Effector memory CD4-positive, alpha-beta T cell (primary cell): ENCODE data around the gene DUSP16.

ENCODE experiments used
- DNase-seq, 3 donors: peaks; one replicate each; pipeline ENCODE4 v3.0.0-alpha.2; 2020
- H3K27ac ChIP-seq: 2 replicates; pipeline ENCODE4 v1.7.0; 2013; ENCODE audit warnings: mild to moderate bottlenecking, low read length, moderate library complexity; ENCODE audit not compliant: insufficient read depth, poor library complexity, severe bottlenecking
- H3K27me3 ChIP-seq: replicated peaks from 2 replicates; pipeline ENCODE4 v1.7.0; 2013; ENCODE audit warnings: mild to moderate bottlenecking, low read length; ENCODE audit not compliant: insufficient read depth, control insufficient read depth, poor library complexity, severe bottlenecking
- H3K36me3 ChIP-seq: 2 replicates; pipeline ENCODE4 v1.7.0; 2013; ENCODE audit warnings: mild to moderate bottlenecking, low read length, moderate library complexity; ENCODE audit not compliant: control insufficient read depth, insufficient read depth
- H3K4me1 ChIP-seq: 2 replicates; pipeline ENCODE4 v1.7.0; 2013; ENCODE audit warnings: low read length, mild to moderate bottlenecking; ENCODE audit not compliant: control insufficient read depth, insufficient read depth, poor library complexity, severe bottlenecking
- H3K4me3 ChIP-seq: 2 replicates; pipeline ENCODE4 v1.7.0; 2013; ENCODE audit warnings: low read length, low read depth, mild to moderate bottlenecking; ENCODE audit not compliant: insufficient read depth, poor library complexity, severe bottlenecking
- H3K9me3 ChIP-seq: 2 replicates; pipeline ENCODE4 v1.7.0; 2013; ENCODE audit warnings: mild to moderate bottlenecking, low read length, moderate library complexity; ENCODE audit not compliant: control insufficient read depth

Gene DUSP16

DNA sequence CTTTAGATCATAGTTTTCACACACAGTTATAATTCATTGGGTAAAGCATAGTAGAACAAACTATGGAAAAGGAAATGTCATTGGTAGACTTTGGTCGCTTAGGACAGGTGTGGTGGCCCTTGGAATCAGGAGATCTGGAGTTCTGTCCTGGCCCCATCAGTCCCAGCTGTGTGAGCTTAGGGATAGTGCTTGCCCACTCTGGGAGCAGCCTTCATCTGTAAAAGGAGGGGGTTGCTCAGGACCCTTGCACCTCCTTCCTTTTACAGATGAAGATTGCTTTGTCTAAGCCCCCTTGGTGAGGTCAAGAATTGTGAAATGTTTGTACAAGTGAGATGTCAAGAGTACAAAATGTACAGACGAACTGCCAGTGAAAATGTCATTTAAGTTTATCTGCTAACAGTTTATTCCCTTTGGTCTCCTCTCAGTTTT lies 112.6 kb downstream of the DUSP16 start:
- H3K9me3 ChIP-seq, result no peaks in the 10 kb centered on the region
- H3K27ac ChIP-seq, result no peak overlapping the region
- peaks cover 5% of the 10 kb centered on the region for H3K4me1 ChIP-seq
- no peaks in the 10 kb centered on the region for H3K36me3 ChIP-seq
- no peak for DNase-seq
- H3K27me3 ChIP-seq, result no peaks in the 10 kb centered on the region
- H3K4me3 ChIP-seq, result no peak overlapping the region

DNA sequence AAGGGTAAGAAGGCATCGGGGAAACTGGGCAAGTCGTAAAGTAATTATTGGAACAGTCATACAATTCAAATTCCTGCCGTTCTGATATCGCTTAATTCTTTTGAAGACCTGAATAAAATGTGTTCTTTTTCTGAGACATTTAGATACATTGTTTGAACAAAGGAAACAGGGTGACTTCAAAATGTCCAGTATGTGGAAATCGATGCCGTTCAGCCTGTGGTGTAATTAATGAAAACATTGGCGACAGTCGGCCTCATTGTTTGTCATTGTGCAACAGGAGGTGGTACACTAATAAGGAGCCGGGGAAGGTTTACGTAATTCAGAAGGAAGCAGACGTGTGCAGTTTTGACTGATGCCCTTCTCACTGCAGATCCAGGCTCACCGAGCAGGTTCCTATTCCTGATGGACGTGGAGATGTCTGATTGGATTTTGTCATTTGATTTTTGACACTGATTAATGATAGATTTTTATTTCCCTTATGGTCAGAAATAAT lies 113.1 kb downstream of the DUSP16 start:
- H3K9me3 ChIP-seq, result no peaks in the 10 kb centered on the region
- no peak for DNase-seq
- H3K36me3 ChIP-seq, result no peaks in the 10 kb centered on the region
- no peaks in the 10 kb centered on the region for H3K27me3 ChIP-seq
- H3K27ac ChIP-seq, result no peak overlapping the region
- no peak overlapping the region for H3K4me3 ChIP-seq
- H3K4me1 ChIP-seq, result peaks cover 5% of the 10 kb centered on the region

DNA sequence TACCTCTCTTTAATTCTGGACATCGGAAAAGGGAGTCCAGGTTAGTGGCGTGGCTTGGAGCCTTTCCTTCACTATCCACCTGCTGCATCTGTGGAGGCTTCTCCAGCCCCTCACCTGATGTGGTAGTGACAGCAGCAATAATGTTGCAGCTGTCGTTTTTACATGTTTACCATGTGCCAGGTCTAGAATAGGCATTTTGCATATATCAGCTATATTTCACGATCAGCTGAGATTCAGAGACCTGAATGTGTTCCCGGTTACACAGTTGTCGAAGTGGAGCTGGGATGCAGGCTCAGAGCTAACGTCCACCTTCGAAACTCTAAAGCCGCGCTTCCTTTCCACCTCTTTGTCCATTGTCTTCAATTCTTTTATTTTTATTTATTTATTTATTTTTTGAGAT lies 114.8 kb downstream of the DUSP16 start:
- no peaks in the 10 kb centered on the region for H3K9me3 ChIP-seq
- H3K36me3 ChIP-seq, result no peaks in the 10 kb centered on the region
- no peak for DNase-seq
- H3K27me3 ChIP-seq, result no peaks in the 10 kb centered on the region
- H3K4me1 ChIP-seq, result peaks cover 17% of the 10 kb centered on the region
- no peak overlapping the region for H3K27ac ChIP-seq
- H3K4me3 ChIP-seq, result no peak overlapping the region

DNA sequence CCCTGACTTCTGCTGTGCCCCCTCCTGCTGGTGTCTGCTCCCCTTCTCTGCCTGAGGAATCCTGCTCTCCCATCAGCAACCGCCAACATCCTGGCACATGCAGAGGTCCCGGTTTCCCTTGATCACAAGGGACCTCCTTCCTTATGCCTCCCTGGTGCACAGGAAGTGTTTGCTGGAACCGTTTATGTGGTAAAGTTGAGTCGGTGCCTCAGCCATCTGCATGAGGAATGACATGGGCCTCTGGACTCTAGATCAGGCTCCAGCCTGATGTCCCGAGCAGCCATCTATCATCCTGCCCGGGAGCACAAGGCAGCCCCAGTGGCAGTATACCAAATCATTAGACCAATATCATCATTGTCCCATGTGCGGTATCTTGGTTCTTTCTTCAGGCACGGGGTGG lies 115.4 kb downstream of the DUSP16 start:
- Histone ChIP-seq H3K27ac (no peak overlapping the region), H3K27me3 (no peaks in the 10 kb centered on the region), H3K4me3 (no peak overlapping the region), H3K36me3 (no peaks in the 10 kb centered on the region), H3K4me1 (peaks cover 23% of the 10 kb centered on the region), H3K9me3 (no peaks in the 10 kb centered on the region)
- DNase-seq, result no peak

DNA sequence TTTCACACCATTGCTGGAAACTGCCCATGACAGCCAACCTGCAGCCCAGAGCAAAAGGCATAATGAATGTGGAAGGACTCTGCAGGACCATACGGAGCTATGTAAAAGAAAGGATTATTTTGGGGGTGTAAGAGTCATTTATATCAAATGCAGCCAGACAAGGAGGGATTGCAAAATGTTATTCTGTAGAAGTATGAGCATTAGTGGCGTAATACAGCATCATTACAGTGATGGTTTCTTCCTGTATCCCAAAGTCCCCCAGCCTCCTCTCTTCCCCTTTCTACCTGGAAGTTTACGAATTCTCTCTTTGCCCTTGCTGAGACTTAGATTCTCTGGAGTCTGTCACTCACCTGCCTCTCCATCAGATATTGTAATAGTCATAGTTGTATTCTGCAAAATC lies 115.9 kb downstream of the DUSP16 start:
- no peak for DNase-seq
- no peaks in the 10 kb centered on the region for H3K9me3 ChIP-seq
- no peaks in the 10 kb centered on the region for H3K27me3 ChIP-seq
- H3K4me3 ChIP-seq, result no peak overlapping the region
- H3K27ac ChIP-seq, result no peak overlapping the region
- no peaks in the 10 kb centered on the region for H3K36me3 ChIP-seq
- peaks cover 27% of the 10 kb centered on the region for H3K4me1 ChIP-seq

DNA sequence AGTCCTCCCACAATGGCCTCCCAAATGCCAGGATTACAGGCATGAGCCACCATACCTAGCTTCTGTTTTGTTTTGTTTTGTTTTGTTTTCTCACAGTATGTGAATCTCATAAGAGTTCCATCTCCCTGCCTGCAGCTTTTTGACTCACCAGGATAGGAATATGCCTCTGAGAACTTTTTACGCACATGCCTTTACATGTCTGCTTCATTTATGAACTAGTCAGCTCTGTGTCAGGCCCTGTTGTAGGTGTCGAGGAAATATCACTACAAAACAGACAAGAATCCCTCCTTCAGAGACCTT lies 116.8 kb downstream of the DUSP16 start:
- no peaks in the 10 kb centered on the region for H3K36me3 ChIP-seq
- no peak for DNase-seq
- H3K4me3 ChIP-seq, result no peak overlapping the region
- no peak overlapping the region for H3K27ac ChIP-seq
- H3K4me1 ChIP-seq, result peaks cover 36% of the 10 kb centered on the region
- no peaks in the 10 kb centered on the region for H3K9me3 ChIP-seq
- no peaks in the 10 kb centered on the region for H3K27me3 ChIP-seq

DNA sequence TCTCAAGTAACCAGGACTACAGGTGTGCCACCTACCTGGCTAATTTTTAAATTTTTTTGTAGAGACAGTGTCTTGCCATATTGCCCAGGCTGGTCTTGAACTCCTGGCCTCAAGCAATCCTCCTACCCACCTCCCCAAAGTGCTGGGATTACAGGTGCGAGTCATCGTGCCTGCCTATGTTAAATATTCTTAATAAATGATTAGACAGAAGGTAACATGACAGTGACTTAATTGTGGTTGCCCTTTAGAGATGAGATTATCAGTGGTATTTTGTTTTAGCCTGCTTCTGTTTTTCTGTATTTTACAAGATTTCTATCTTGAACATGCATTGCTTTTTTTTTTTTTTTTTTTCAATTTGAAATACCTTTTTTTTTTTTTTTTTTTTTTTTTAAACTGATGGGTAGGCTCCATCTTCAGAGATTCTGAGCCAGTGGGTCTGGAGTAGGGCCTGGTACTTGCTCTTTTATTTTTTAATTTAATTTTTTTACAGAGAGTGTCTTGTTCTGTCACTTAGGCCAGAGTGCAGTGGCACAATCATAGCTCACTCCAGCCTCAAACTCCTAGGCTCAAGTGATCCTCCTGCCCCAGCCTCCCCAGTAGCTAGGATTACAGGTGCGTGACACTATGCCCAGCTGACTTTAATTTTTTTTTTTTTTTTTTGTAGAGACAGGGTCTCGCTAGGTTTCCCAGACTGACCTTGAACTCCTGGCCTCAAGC lies 117.3 kb downstream of the DUSP16 start:
- Histone ChIP-seq H3K9me3 (no peaks in the 10 kb centered on the region), H3K27ac (peak overlapping the region; percentile 34), H3K27me3 (no peaks in the 10 kb centered on the region), H3K4me3 (no peak overlapping the region), H3K4me1 (peaks cover 41% of the 10 kb centered on the region), H3K36me3 (no peaks in the 10 kb centered on the region)
- DNase-seq, result no peak

DNA sequence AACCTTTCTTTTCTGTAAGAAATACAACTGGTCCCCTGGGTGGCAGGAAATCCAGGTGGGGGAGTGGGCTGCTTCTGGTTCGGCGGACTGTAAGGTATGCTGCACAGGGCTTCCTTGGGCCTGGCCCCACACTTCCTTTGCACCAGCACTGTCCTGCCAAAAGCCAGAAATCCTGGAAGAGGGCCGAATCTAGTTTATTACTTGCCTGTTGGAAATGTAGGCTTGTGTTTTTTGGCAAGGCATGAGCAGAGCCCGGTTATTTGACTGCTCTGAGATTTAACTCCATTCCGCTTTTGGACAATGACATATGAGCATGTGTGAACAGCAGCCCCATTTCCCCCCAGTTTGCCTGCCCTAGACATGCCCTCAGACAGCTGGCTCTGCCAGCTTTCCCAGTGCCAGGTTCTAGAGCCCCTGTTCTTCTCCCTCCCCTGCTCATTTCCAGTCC lies 119.2 kb downstream of the DUSP16 start:
- Histone ChIP-seq H3K27ac (peak overlapping the region; percentile 82), H3K27me3 (no peaks in the 10 kb centered on the region), H3K4me3 (no peak overlapping the region), H3K4me1 (peaks cover 46% of the 10 kb centered on the region), H3K36me3 (no peaks in the 10 kb centered on the region), H3K9me3 (no peaks in the 10 kb centered on the region)
- no peak for DNase-seq

DNA sequence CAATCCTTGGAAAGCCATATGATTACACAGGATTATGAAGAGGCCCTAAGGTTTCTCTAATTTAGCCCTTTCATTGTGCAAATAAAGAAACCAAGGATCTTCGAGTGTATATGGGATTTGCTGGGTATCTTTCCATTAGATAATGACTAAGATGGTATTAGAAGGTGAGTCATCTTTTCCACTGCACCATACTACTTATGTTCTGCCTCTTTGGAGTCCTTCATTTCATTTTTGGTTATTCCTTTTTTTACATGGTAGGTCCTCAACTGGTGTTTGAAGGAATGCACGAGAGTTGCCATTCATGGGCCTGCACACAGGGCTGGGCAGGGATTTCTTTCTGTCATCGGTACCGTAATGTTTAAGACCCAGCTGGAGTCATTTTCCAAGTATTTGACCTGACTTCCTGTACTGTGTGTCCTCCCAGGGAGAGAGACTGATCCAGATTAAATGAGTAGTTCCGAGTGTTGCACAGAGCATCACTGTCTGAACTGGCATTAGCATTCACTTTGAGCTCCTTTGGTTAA lies 120.1 kb downstream of the DUSP16 start:
- Histone ChIP-seq H3K27ac (peak overlapping the region; percentile 82), H3K4me1 (peaks cover 45% of the 10 kb centered on the region), H3K36me3 (no peaks in the 10 kb centered on the region), H3K4me3 (no peak overlapping the region), H3K9me3 (no peaks in the 10 kb centered on the region), H3K27me3 (no peaks in the 10 kb centered on the region)
- DNase-seq, result no peak

DNA sequence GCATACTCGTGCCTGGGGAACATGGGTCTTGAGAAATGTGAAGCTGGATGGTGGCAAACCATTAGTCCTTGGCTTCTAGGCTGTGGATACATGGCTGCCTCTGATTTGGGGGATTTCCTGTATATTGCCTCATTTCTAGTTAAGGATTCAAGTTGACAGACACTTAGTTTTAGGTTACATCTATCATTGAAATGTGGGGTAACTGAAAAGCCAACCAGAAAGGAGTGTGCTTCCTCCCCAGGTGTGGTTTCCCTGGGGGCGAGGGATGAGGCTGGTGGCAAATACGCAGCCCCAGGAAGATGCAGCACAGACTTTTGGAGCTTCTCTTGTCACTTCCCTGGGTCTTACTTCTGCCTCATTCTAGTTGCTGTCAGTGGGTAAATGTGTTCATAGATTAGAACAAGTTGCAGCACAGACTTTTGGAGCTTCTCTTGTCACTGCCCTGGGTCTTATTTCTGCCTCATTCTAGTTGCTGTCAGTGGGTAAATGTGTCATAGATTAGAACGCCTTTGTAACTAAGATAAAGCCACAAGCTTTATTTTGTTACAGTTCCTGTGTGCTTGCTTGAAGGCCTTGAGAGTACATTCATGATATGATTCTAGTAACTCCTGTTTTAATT lies 120.7 kb downstream of the DUSP16 start:
- Histone ChIP-seq H3K27ac (peak overlapping the region; percentile 82), H3K27me3 (no peaks in the 10 kb centered on the region), H3K9me3 (no peaks in the 10 kb centered on the region), H3K4me1 (peaks cover 41% of the 10 kb centered on the region), H3K4me3 (no peak overlapping the region), H3K36me3 (peaks cover under 1% of the 10 kb centered on the region)
- peak; percentile 39 to 62 (median 60) for DNase-seq
